GM03348 (cell line): ENCODE data around the gene AMY1B.
"Not testable (repeated sequence)": the region's sequence is repeated elsewhere in the genome, so short reads cannot be mapped to it uniquely, and the experiment has no call there.

ENCODE experiments used
- DNase-seq: peaks from one replicate; pipeline ENCODE4 v3.0.0; 2012; ENCODE audit warnings: low spot score

AMY1B gene

GRCh38 chr1:103696110-103696509, at the start of gene AMY1B:
Gene AMY1B, minus strand, starts transcription at chr1:103696210. Its CDS starts 571 bp downstream, at chr1:103695639.
- DNase-seq, result not testable (repeated sequence)

GRCh38 chr1:103745040-103745439, 49.0 kb upstream of the AMY1B start:
- DNase-seq, result not testable (repeated sequence)

DNA sequence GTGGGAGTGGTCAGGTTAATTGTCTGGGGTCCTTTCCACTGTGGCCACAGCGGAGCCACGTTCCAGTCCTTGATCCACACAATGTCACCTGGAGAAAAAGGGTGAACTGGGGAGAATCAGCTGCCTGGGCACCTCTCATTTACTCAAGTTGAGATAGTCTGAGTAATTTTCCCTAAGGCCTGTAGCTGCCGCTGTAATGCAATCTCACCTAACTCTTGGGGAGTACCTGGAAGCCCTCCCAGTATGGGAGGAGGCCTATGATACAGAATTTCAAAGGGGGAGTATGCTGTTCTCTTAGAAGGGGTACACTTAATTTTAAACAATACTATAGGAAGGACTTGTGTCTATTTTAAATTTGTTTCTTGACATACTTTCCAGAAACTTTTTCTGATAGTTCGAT, 48.4 kb upstream of the AMY1B start:
- DNase-seq, result not testable (repeated sequence)

DNA sequence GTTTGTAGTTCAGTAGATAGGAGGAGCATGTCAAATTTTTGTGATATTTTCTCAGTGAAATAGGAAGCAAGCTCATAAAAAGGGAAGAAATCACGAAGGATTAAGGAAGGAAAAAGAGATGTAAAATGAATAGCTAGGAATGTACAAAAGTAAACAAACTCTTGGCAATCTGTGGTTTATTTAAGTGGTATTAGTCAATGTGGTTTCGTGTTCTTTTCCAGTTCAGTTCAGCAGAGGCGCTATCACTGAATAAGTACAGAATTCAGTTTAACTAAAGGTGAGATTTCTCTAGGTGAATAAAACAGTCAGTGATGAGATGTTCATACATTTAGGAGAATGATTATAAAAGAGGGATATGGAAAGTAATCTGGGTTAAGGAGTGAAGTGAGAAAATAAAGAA, 42.0 kb upstream of the AMY1B start:
- DNase-seq, result not testable (repeated sequence)

DNA sequence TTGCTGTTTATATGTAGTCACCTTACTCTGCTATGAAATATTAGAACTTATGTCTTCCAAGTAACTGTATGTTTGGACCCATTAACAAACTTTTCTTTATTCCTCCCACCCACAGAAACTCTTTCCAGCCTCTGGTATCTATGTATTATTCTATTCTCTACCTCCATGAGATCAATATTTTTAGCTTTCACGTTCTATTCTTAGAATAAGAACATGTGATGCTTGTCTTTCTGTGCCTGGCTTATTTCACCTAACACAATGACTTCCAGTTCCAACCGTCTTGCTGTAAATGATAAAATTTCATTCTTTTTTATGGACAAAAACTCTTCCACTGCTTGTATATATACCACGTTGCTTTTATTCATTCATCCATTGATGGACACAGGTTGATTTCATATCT, 39.3 kb upstream of the AMY1B start:
- DNase-seq, result not testable (repeated sequence)

GRCh38 chr1:103721473-103721872, 25.5 kb upstream of the AMY1B start:
- DNase-seq, result not testable (repeated sequence)

- not testable (repeated sequence) for DNase-seq
Observed at GRCh38 chr1:103717404-103717803, 21.4 kb upstream of the AMY1B start.

DNA sequence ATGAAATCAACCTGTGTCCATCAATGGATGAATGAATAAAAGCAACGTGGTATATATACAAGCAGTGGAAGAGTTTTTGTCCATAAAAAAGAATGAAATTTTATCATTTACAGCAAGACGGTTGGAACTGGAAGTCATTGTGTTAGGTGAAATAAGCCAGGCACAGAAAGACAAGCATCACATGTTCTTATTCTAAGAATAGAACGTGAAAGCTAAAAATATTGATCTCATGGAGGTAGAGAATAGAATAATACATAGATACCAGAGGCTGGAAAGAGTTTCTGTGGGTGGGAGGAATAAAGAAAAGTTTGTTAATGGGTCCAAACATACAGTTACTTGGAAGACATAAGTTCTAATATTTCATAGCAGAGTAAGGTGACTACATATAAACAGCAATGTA, 14.4 kb upstream of the AMY1B start:
- DNase-seq, result not testable (repeated sequence)

DNA sequence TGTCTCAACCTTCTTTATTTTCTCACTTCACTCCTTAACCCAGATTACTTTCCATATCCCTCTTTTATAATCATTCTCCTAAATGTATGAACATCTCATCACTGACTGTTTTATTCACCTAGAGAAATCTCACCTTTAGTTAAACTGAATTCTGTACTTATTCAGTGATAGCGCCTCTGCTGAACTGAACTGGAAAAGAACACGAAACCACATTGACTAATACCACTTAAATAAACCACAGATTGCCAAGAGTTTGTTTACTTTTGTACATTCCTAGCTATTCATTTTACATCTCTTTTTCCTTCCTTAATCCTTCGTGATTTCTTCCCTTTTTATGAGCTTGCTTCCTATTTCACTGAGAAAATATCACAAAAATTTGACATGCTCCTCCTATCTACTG, 11.7 kb upstream of the AMY1B start:
- DNase-seq, result not testable (repeated sequence)

DNA sequence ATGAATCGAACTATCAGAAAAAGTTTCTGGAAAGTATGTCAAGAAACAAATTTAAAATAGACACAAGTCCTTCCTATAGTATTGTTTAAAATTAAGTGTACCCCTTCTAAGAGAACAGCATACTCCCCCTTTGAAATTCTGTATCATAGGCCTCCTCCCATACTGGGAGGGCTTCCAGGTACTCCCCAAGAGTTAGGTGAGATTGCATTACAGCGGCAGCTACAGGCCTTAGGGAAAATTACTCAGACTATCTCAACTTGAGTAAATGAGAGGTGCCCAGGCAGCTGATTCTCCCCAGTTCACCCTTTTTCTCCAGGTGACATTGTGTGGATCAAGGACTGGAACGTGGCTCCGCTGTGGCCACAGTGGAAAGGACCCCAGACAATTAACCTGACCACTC, 5.2 kb upstream of the AMY1B start:
- not testable (repeated sequence) for DNase-seq

DNA sequence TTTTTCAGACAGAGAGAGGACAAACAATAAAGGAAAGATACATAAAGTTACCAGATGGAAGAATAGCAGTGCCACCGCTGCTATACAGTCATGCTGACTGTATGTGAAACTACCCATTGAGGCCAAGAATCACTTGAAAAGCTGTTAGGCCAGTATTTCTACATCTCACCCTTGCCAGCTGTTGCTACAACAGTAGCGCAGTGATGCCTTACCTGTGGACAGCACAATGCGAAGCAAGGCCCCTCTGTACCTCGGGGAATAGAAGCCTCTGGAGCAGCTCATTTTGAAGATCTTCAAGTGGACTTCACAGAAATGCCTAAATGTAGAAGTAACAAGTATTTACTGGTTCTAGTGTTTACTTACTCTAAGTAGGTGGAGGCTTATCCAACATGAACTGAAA, 4.7 kb upstream of the AMY1B start:
- DNase-seq, result not testable (repeated sequence)

- not testable (repeated sequence) for DNase-seq
Observed at GRCh38 chr1:103697430-103697829, 1.4 kb upstream of the AMY1B start.

GRCh38 chr1:103676335-103676734, 19.7 kb downstream of the AMY1B start:
- not testable (repeated sequence) for DNase-seq

GRCh38 chr1:103655460-103655859, 40.5 kb downstream of the AMY1B start, which contains the start of gene AMY1A:
Gene AMY1A, plus strand, starts transcription at chr1:103655760. Its CDS starts 571 bp downstream, at chr1:103656331.
- not testable (repeated sequence) for DNase-seq

DNA sequence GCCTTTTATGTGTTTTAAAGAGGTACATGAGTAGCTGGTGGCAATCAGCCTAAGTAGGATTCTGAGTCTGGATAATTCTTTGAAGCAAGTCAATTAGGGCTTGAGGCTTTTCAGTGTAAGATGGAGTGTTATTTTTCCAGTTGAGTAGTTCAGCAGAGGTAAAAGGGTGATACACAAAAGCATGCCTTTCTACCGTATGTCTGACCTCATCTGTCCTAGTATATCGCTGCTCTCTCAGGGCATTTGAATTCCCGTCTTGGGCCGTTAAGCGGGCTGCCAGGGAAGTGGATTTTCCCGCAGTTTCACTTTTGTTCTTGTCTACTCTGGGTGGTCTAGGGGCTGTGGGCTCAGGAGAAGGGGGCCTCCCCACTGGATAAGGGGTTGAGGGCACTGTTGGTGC, 41.9 kb downstream of the AMY1B start:
- not testable (repeated sequence) for DNase-seq

DNA sequence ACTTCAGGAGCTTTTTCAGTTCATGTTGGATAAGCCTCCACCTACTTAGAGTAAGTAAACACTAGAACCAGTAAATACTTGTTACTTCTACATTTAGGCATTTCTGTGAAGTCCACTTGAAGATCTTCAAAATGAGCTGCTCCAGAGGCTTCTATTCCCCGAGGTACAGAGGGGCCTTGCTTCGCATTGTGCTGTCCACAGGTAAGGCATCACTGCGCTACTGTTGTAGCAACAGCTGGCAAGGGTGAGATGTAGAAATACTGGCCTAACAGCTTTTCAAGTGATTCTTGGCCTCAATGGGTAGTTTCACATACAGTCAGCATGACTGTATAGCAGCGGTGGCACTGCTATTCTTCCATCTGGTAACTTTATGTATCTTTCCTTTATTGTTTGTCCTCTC, 45.1 kb downstream of the AMY1B start:
- not testable (repeated sequence) for DNase-seq

DNA sequence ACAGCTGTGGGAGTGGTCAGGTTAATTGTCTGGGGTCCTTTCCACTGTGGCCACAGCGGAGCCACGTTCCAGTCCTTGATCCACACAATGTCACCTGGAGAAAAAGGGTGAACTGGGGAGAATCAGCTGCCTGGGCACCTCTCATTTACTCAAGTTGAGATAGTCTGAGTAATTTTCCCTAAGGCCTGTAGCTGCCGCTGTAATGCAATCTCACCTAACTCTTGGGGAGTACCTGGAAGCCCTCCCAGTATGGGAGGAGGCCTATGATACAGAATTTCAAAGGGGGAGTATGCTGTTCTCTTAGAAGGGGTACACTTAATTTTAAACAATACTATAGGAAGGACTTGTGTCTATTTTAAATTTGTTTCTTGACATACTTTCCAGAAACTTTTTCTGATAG, 45.7 kb downstream of the AMY1B start:
- not testable (repeated sequence) for DNase-seq

DNA sequence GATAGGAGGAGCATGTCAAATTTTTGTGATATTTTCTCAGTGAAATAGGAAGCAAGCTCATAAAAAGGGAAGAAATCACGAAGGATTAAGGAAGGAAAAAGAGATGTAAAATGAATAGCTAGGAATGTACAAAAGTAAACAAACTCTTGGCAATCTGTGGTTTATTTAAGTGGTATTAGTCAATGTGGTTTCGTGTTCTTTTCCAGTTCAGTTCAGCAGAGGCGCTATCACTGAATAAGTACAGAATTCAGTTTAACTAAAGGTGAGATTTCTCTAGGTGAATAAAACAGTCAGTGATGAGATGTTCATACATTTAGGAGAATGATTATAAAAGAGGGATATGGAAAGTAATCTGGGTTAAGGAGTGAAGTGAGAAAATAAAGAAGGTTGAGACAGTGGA, 52.1 kb downstream of the AMY1B start:
- not testable (repeated sequence) for DNase-seq

- DNase-seq, result not testable (repeated sequence)
Observed at GRCh38 chr1:103641194-103641593, 54.8 kb downstream of the AMY1B start.
